NCI-H1105 (cell line): ENCODE measurements around the gene PTK7.

Experiments used
- DNase-seq: peaks from one replicate; lab custom pipeline; 2025; lab: John Stamatoyannopoulos, UW

The PTK7 gene

DNA sequence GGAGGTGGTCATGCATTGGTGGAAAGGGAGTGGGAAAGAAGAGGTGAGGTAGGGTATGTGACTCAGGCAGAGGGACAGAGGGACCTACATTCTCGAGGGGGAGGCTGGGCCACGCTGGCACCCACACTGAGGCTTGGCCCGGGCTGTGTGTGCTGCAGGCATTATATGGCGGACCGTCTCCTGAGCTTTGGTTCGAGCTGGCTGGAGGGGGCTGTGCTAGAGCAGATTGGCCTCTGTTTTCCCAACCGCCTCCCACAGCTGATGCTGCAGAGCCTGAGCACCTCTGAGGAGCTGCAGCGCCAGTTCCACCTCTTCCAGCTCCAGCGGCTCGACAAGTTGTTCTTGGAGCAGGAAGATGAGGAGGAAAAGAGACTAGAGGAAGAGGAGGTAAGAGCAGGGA lies 129.7 kb downstream of the PTK7 start:
- DNase-seq: no peak

DNA sequence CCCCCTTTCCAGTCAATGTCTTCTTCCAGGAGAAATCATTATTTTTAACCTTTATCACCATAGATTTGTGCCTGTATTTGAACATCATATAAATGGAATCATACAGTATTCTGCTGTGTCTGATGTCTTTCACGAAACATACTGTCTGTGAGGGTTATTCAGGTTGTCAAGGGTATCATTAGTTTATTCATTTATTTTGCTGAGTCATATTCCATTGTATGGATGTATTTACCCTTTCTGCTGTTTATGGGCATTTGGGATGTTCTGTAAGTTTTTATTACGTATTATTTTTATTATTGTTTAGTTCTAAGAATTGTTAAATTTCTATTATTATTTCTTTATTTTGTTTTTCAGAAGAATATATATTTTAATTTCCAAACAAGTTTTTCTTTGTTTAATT lies 131.2 kb downstream of the PTK7 start:
- no peak for DNase-seq
